ENCODE results near the gene TASOR.
A peak's percentile ranks its signal among the peaks of the same experiment; 100 is the strongest.
"Not testable (repeated sequence)": the region's sequence is repeated elsewhere in the genome, so short reads cannot be mapped to it uniquely, and the experiment has no call there.

The TASOR gene

GRCh38 chr3:56700151-56700550 lies 17.1 kb upstream of the TASOR start:
- Histone ChIP-seq H3K9me3 (ENCODE audit: insufficient read depth, low read length) (no peaks in the 10 kb centered on the region), H3K4me2 (ENCODE audit: low read depth, low read length, poor library complexity, severe bottlenecking) (no peak overlapping the region), H3K9me2 (replicated peaks; ENCODE audit: insufficient read depth, low read length) (no peaks in the 10 kb centered on the region), H3K79me2 (ENCODE audit: insufficient read depth, low read length) (no peaks in the 10 kb centered on the region), H3K9ac (ENCODE audit: low read length) (no peak overlapping the region), H3K27ac (ENCODE audit: low read depth, low read length) (no peak overlapping the region), H4K20me1 (ENCODE audit: low read depth, low read length) (no peaks in the 10 kb centered on the region), H2AFZ (ENCODE audit: low read depth, low read length, severe bottlenecking) (peak overlapping the region; percentile 41), H3K36me3 (ENCODE audit: low read length) (no peaks in the 10 kb centered on the region), H3K27me3 (ENCODE audit: low read length) (no peaks in the 10 kb centered on the region), H3F3A (ENCODE audit: insufficient read depth) (no peaks in the 10 kb centered on the region), H3K4me3 (ENCODE audit: insufficient read depth, low read length, poor library complexity, severe bottlenecking) (no peak overlapping the region)
- TF ChIP-seq EZH2phosphoT487 (conservative IDR thresholded peaks at IDR 0.05; ENCODE audit: low read length) (no peak), CTCF (IDR thresholded peaks at IDR 0.05; ENCODE audit: insufficient read depth, low read length, poor library complexity, severe bottlenecking) (no peak)

GRCh38 chr3:56694867-56695683 lies 12.0 kb upstream of the TASOR start:
- Histone ChIP-seq H3K4me3 (ENCODE audit: insufficient read depth, low read length, poor library complexity, severe bottlenecking) (no peak overlapping the region), H3K4me2 (ENCODE audit: low read depth, low read length, poor library complexity, severe bottlenecking) (no peak overlapping the region), H3K9ac (ENCODE audit: low read length) (no peak overlapping the region), H3K9me2 (replicated peaks; ENCODE audit: insufficient read depth, low read length) (no peaks in the 10 kb centered on the region), H3K36me3 (ENCODE audit: low read length) (no peaks in the 10 kb centered on the region), H3K27ac (ENCODE audit: low read depth, low read length) (no peak overlapping the region), H3F3A (ENCODE audit: insufficient read depth) (no peaks in the 10 kb centered on the region), H2AFZ (ENCODE audit: low read depth, low read length, severe bottlenecking) (no peak overlapping the region), H3K79me2 (ENCODE audit: insufficient read depth, low read length) (no peaks in the 10 kb centered on the region), H4K20me1 (ENCODE audit: low read depth, low read length) (no peaks in the 10 kb centered on the region), H3K27me3 (ENCODE audit: low read length) (no peaks in the 10 kb centered on the region), H3K9me3 (ENCODE audit: insufficient read depth, low read length) (no peaks in the 10 kb centered on the region)
- TF ChIP-seq EZH2phosphoT487 (conservative IDR thresholded peaks at IDR 0.05; ENCODE audit: low read length) = no peak
- no peak for TF ChIP-seq CTCF (IDR thresholded peaks at IDR 0.05; ENCODE audit: insufficient read depth, low read length, poor library complexity, severe bottlenecking)

- TF ChIP-seq EZH2phosphoT487 (conservative IDR thresholded peaks at IDR 0.05; ENCODE audit: low read length) (no peak), CTCF (IDR thresholded peaks at IDR 0.05; ENCODE audit: insufficient read depth, low read length, poor library complexity, severe bottlenecking) (no peak)
Observed at GRCh38 chr3:56693750-56694149, 10.7 kb upstream of the TASOR start.

GRCh38 chr3:56692520-56693433 lies 9.7 kb upstream of the TASOR start:
- not testable (repeated sequence) for H3K27ac ChIP-seq (ENCODE audit: low read depth, low read length); H3F3A ChIP-seq (ENCODE audit: insufficient read depth); H3K4me3 ChIP-seq (ENCODE audit: insufficient read depth, low read length, poor library complexity, severe bottlenecking); H2AFZ ChIP-seq (ENCODE audit: low read depth, low read length, severe bottlenecking); H3K9ac ChIP-seq (ENCODE audit: low read length); H3K4me2 ChIP-seq (ENCODE audit: low read depth, low read length, poor library complexity, severe bottlenecking); H3K79me2 ChIP-seq (ENCODE audit: insufficient read depth, low read length); H4K20me1 ChIP-seq (ENCODE audit: low read depth, low read length); H3K36me3 ChIP-seq (ENCODE audit: low read length); H3K9me2 ChIP-seq (replicated peaks; ENCODE audit: insufficient read depth, low read length); H3K27me3 ChIP-seq (ENCODE audit: low read length); H3K9me3 ChIP-seq (ENCODE audit: insufficient read depth, low read length)

More at GRCh38 chr3:56693750-56694149, 10.7 kb upstream of the TASOR start:
- no peak overlapping the region for H3K4me2 ChIP-seq (ENCODE audit: low read depth, low read length, poor library complexity, severe bottlenecking)
- no peaks in the 10 kb centered on the region for H3K36me3 ChIP-seq (ENCODE audit: low read length)
- no peaks in the 10 kb centered on the region for H3K9me3 ChIP-seq (ENCODE audit: insufficient read depth, low read length)
- H3K9me2 ChIP-seq (replicated peaks; ENCODE audit: insufficient read depth, low read length) = no peaks in the 10 kb centered on the region
- H2AFZ ChIP-seq (ENCODE audit: low read depth, low read length, severe bottlenecking) = no peak overlapping the region
- H3K27ac ChIP-seq (ENCODE audit: low read depth, low read length) = no peak overlapping the region
- H3K79me2 ChIP-seq (ENCODE audit: insufficient read depth, low read length) = no peaks in the 10 kb centered on the region
- H3F3A ChIP-seq (ENCODE audit: insufficient read depth) = no peaks in the 10 kb centered on the region
- H3K9ac ChIP-seq (ENCODE audit: low read length) = no peak overlapping the region
- no peaks in the 10 kb centered on the region for H4K20me1 ChIP-seq (ENCODE audit: low read depth, low read length)
- no peak overlapping the region for H3K4me3 ChIP-seq (ENCODE audit: insufficient read depth, low read length, poor library complexity, severe bottlenecking)
- H3K27me3 ChIP-seq (ENCODE audit: low read length) = no peaks in the 10 kb centered on the region

- not testable (repeated sequence) for H3K27me3 ChIP-seq (ENCODE audit: low read length); H2AFZ ChIP-seq (ENCODE audit: low read depth, low read length, severe bottlenecking); H3K27ac ChIP-seq (ENCODE audit: low read depth, low read length); H3K9ac ChIP-seq (ENCODE audit: low read length); H3K9me2 ChIP-seq (replicated peaks; ENCODE audit: insufficient read depth, low read length); H3K4me2 ChIP-seq (ENCODE audit: low read depth, low read length, poor library complexity, severe bottlenecking); H3K79me2 ChIP-seq (ENCODE audit: insufficient read depth, low read length); H3F3A ChIP-seq (ENCODE audit: insufficient read depth); H4K20me1 ChIP-seq (ENCODE audit: low read depth, low read length); H3K9me3 ChIP-seq (ENCODE audit: insufficient read depth, low read length); H3K36me3 ChIP-seq (ENCODE audit: low read length); H3K4me3 ChIP-seq (ENCODE audit: insufficient read depth, low read length, poor library complexity, severe bottlenecking)
Observed at GRCh38 chr3:56692001-56692365, 8.9 kb upstream of the TASOR start.
